Stimulated activated CD8-positive, alpha-beta memory T cell treated with anti-CD3 and anti-CD28 coated beads, Interleukin-2, amount 100 ng/mL, for 1 hour (primary cell): ENCODE measurements around the gene CCDC188.
"Not testable (repeated sequence)": the region's sequence is repeated elsewhere in the genome, so short reads cannot be mapped to it uniquely, and the experiment has no call there.

Experiments used
- DNase-seq, 2 donors: peaks; one replicate each; pipeline ENCODE4 v3.0.0-alpha.2; 2020; ENCODE audit warnings: low read depth in 2 of 2

Gene CCDC188

GRCh38 chr22:20171288-20172140 lies 20.7 kb upstream of the CCDC188 start:
- DNase-seq: no peak

- no peak for DNase-seq
Observed at GRCh38 chr22:20170170-20170569, 19.3 kb upstream of the CCDC188 start.

GRCh38 chr22:20169253-20169822 lies 18.5 kb upstream of the CCDC188 start:
- DNase-seq: no peak

- DNase-seq: no peak
Observed at GRCh38 chr22:20167643-20168322, 16.9 kb upstream of the CCDC188 start.

GRCh38 chr22:20166703-20167102 lies 15.8 kb upstream of the CCDC188 start:
- DNase-seq: no peak

- no peak for DNase-seq
Observed at GRCh38 chr22:20165913-20166312, 15.1 kb upstream of the CCDC188 start.

- no peak for DNase-seq
Observed at GRCh38 chr22:20165421-20165820, 14.6 kb upstream of the CCDC188 start.

GRCh38 chr22:20164863-20165262 lies 14.0 kb upstream of the CCDC188 start:
- no peak for DNase-seq

GRCh38 chr22:20160041-20160440 lies 9.2 kb upstream of the CCDC188 start:
- no peak for DNase-seq

- DNase-seq: not testable (repeated sequence)
Observed at GRCh38 chr22:20159531-20159930, 8.7 kb upstream of the CCDC188 start.

- DNase-seq: no peak
Observed at GRCh38 chr22:20159076-20159475, 8.2 kb upstream of the CCDC188 start.

- DNase-seq: no peak
Observed at GRCh38 chr22:20158391-20159036, 7.7 kb upstream of the CCDC188 start.

- no peak for DNase-seq
Observed at GRCh38 chr22:20157430-20158183, 6.8 kb upstream of the CCDC188 start.

- peak; percentile 80 to 81 for DNase-seq
Observed at GRCh38 chr22:20156611-20157429, 6.0 kb upstream of the CCDC188 start.

GRCh38 chr22:20156042-20156389 lies 5.2 kb upstream of the CCDC188 start:
- no peak for DNase-seq

- no peak for DNase-seq
Observed at GRCh38 chr22:20155330-20156041, 4.6 kb upstream of the CCDC188 start.

GRCh38 chr22:20154602-20155187 lies 3.8 kb upstream of the CCDC188 start:
- no peak for DNase-seq

- no peak for DNase-seq
Observed at GRCh38 chr22:20153945-20154344, 3.1 kb upstream of the CCDC188 start.

GRCh38 chr22:20152464-20152890 lies 1.6 kb upstream of the CCDC188 start:
- no peak for DNase-seq

- DNase-seq: no peak
Observed at GRCh38 chr22:20151276-20151588, 377 bp upstream of the CCDC188 start.
